ENCODE results near the gene RYR1.

- TF ChIP-seq CTCF (IDR thresholded peaks at IDR 0.05; ENCODE audit: insufficient read depth, low read length, poor library complexity, severe bottlenecking), result no peak
- TF ChIP-seq EZH2phosphoT487 (conservative IDR thresholded peaks at IDR 0.05; ENCODE audit: low read length), result no peak
These were observed 191.3 kb downstream of the RYR1 start for GRCh38 chr19:38624822-38625221.

Measured in SU-DHL-6 (cell line).